GM21723 (cell line): Measurements from ENCODE around the gene DIABLO.
"Not testable (repeated sequence)": the region's sequence is repeated elsewhere in the genome, so short reads cannot be mapped to it uniquely, and the experiment has no call there.

Experiments
- ATAC-seq: cut with Tn5 transposase; IDR thresholded peaks from one replicate; pipeline ENCODE4 v1.9.1; 2021; ENCODE audit warnings: mild to moderate bottlenecking, moderate library complexity; ENCODE audit not compliant: unreplicated experiment

DIABLO gene

GRCh38 chr12:122215771-122216170, 10.1 kb downstream of the DIABLO start:
- ATAC-seq = no peak

GRCh38 chr12:122208073-122208820, 17.6 kb downstream of the DIABLO start:
- no peak for ATAC-seq

DNA sequence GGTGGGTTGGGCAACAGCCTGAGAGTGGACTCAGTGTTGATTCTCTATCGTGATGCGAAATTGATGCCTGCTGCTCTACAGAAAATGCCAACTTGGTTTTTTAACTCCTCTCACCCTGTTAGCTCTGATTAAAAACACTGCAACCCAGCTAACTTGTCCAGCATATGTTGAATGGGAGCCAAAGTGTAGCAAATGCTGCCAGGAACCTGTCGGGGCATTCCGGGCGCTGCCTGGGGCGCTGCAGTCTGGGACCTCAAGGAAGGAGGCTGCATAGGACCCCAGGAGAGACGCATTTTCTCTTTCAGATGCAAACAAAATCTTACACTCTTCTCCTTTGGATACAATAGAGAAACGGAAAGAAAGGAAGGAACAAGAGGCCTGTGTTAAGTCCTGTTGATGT, 18.5 kb downstream of the DIABLO start:
- ATAC-seq = no peak

DNA sequence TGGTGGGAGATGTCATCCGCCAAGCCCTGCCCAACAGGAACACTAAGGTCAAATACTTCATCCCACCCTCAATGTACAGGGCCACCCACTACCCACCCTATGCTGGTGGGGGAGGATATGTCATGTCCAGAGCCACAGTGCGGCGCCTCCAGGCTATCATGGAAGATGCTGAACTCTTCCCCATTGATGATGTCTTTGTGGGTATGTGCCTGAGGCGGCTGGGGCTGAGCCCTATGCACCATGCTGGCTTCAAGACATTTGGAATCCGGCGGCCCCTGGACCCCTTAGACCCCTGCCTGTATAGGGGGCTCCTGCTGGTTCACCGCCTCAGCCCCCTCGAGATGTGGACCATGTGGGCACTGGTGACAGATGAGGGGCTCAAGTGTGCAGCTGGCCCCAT, 18.9 kb downstream of the DIABLO start:
- ATAC-seq = no peak

DNA sequence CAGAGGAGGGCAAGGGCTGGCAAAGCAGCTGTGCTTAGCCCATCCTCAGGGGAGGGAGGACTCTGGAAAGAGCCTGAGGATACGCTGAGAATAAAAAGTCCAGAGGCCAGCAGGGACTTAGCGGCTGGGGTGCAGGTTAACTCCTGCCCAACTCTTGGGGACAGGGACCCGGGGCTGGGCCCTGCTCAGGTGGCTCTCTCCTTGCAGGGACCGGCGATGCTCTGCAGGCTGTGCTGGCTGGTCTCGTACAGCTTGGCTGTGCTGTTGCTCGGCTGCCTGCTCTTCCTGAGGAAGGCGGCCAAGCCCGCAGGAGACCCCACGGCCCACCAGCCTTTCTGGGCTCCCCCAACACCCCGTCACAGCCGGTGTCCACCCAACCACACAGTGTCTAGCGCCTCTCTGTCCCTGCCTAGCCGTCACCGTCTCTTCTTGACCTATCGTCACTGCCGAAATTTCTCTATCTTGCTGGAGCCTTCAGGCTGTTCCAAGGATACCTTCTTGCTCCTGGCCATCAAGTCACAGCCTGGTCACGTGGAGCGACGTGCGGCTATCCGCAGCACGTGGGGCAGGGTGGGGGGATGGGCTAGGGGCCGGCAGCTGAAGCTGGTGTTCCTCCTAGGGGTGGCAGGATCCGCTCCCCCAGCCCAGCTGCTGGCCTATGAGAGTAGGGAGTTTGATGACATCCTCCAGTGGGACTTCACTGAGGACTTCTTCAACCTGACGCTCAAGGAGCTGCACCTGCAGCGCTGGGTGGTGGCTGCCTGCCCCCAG, 19.6 kb downstream of the DIABLO start:
- no peak for ATAC-seq

DNA sequence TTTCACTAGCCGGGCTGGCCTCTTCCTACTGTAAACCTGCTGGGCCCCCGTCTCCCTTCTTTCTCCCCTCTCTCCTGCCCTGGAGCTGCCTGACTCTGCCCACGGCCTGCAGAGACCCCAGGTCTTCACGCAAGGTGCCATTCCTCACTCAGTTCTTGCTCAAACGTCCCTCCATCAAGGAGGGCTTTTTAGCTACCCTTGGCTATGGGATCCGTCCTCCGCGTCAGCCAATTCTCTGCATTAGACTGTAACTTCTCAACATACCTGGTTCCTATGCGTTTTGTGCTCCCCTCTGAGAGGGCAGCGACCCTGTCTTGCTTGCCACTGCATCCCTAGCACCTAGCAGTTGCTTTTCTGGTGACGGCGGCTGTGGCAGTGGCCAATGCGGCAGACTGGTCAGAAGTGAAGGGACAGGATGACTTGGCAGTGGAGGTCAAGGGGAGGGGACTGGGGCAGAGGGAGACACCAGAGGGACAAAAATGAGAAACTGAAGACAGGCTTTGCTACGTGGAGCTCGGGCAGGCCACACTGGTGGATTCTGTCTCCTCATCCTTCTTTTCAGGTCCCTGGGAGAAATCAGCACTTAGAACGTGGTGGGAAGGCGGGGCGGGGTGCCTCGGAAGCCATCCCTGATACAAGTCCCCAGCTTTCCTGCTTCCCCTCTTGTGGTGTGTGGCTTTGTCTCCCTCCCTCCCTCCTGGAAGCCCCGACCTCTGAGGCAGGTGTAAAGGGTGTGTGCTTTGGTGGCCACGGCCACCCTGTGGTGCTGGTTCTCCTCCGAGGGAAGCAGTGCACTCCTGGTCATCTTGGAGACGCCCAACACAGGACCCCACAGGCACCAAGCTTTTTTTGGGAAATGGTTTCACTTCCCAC, 20.6 kb downstream of the DIABLO start:
- no peak for ATAC-seq

DNA sequence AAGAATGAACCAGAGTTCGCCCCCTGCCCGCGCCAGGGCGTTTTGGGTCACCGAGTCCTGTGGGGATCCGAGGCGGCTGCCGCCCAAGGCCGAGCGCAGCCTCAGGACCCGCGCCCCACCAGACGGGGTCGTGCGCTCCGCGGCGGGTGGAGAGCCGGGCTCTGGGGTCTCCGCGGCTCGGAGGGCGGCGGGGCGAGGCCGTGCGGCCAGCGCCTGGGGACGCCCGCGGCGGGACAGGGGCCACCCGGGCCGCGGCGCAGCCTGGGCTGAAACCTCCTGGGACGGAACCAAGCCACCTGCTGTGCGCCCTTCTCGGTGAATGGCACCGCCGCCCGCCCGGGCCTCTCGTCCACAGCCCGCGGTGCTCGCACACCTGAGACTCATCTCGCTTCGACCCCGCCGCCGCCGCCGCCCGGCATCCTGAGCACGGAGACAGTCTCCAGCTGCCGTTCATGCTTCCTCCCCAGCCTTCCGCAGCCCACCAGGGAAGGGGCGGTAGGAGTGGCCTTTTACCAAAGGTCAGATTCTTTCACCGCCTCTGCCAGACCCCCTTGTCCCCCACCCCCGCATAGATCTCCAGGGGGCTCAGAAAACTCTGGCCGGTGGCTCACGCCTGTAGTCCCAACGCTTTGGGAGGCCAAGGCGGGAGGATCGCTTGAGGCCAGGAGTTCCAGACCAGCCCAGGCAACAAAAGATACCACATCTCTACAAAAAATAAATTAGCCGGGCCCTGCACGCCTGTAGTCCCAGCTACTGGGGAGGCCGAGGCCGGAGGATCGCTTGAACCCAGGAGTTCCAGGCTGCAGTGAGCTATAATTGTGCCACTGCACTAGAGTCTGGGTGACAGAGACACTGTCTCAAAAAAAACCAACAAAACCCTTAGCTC, 21.4 kb downstream of the DIABLO start:
- ATAC-seq = no peak

DNA sequence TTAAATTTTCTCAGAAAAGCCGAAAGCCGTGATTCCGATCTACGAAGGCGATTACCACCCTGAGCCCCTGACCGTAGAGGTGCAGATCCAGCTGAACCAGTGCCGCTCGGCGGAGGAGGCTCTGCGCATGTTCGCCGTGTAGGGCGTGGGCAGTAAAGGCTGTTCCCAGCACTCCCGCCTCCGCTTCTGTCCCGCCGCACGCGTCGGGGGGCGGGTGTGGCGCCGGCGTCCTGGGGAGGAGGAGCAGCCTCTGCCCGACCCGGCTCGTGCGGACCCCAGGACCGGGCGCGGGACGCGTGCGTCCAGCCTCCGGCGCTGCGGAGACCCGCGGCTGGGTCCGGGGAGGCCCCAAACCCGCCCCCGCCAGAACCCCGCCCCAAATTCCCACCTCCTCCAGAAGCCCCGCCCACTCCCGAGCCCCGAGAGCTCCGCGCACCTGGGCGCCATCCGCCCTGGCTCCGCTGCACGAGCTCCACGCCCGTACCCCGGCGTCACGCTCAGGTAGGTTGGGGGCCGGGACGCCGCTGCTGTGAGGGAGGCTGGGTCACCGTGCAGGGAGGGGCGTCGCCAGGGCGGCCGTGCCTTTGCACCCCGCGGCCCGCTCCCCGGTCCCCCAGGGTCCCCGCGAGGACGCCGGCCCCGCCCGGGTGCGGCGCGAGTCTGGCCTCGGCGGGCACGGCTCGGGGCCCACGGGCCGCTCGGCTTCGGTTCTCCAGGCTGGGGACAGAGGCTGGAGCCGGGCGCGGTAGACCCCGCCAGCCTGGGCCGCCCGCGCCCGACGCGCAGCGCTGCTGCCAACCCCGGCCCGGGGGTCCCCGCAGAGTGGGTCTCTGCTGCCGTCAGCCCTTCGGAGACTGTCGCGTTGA, 22.3 kb downstream of the DIABLO start, which contains the start of gene B3GNT4:
B3GNT4 (plus strand) TSS at position 409 of the 866 bp plus-strand sequence. CDS start 910 bp downstream, outside the sequence.
- peak; percentile 50 for ATAC-seq

DNA sequence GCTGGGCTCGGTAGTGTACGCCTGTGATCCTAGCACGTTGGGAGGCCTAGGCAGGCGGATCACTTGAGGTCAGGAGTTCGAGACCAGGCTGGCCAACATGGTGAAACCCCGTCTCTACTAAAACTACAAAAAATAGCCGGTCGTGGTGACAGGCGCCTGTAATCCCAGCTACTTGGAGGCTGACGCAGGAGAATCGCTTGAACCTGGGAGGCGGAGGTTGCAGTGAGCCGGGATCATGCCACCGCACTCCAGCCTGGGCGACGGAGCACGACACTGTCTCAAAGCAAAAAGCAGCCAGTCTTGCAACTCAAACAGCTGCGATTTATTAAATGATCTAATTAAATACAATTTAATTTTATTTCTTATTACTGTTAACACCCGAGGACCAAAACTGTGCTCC, 23.0 kb downstream of the DIABLO start:
- not testable (repeated sequence) for ATAC-seq

DNA sequence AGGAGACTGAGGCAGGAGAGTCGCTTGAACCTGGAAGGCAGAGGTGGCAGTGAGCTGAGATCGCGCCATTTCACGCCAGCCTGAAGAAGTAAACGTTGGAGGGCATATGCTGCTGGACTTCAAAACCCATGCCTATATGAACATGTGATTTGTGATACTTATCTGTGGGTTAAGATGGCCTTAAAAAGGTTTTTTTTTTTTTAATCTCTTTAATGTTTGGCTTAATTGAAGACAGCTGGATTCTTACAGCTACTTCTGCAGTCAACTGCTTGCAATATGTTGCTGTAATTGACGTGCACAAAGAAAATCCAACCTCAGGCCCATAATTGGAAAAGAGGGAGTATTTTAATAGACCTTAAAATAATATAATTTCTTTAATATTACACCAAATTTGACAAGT, 23.8 kb downstream of the DIABLO start:
- ATAC-seq = no peak

- ATAC-seq = no peak
Measured at GRCh38 chr12:122201381-122201780, 24.5 kb downstream of the DIABLO start.

DNA sequence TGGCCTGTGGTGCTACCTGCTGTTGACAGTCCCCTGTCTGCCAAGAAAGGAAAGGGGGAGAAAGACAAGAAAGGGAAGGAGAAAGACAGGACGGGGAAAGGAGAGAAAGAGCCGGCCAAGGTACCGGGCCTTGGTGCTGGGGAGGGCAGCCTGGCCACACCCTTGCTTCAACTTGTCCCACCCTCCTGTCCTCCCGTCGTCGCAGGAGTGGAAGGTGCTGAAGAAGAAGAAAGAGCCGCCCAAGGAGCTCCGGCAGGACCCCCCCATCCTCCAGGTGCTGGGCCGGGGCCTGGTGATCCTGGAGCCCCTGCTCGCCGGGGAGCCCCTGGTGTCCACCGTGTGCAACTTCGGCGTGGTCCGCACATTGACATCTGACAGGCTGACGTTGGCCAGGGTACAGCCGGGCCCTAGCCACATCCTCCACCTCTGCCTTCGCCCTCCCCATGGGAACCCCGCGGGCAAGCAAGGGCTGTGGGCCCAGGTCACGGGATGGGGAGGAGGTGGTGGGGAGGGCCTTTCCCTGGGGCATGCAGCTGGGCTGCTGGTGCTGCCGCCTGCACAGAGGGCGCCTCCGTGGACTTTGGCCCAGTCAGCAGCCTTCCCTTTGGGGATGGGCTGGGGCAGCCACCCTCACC, 25.2 kb downstream of the DIABLO start:
- no peak for ATAC-seq

GRCh38 chr12:122199484-122200355, 26.1 kb downstream of the DIABLO start:
- no peak for ATAC-seq

- ATAC-seq = no peak
Measured at GRCh38 chr12:122197612-122197966, 28.3 kb downstream of the DIABLO start.

GRCh38 chr12:122195405-122195804, 30.4 kb downstream of the DIABLO start:
- no peak for ATAC-seq

- no peak for ATAC-seq
Measured at GRCh38 chr12:122194804-122195203, 31.0 kb downstream of the DIABLO start.

- no peak for ATAC-seq
Measured at GRCh38 chr12:122192441-122192840, 33.4 kb downstream of the DIABLO start.
